GM13977 (cell line): ENCODE data around the gene TULP4.

ENCODE experiments used
- DNase-seq: peaks from one replicate; pipeline ENCODE4 v3.0.0; 2012; ENCODE audit warnings: low spot score
- CTCF ChIP-seq: IDR thresholded peaks from 2 replicates; pipeline ENCODE4 v1.5.1; 2012; ENCODE audit warnings: mild to moderate bottlenecking, control low read depth; ENCODE audit not compliant: insufficient read depth; ENCODE audit errors: extremely low read depth, missing control alignments
- in situ Hi-C: fragments of 300-500 bp; cut with MboI; formaldehyde crosslinking; loops from one replicate; pipeline ENCODE4 v1.12.0; 2022; ENCODE audit warnings: low sequenced_read_pairs, low pct_unique_long_range_greater_than_20kb, mixed read lengths, inconsistent platforms; ENCODE audit not compliant: unreplicated experiment

TULP4 gene

GRCh38 chr6:158284876-158285655 is 27.2 kb upstream of the TULP4 start:
- no peak for DNase-seq
- no peak for TF ChIP-seq CTCF
- in situ Hi-C loops, result no loop called here

- no peak for DNase-seq
- TF ChIP-seq CTCF, result no peak
- in situ Hi-C loops, result no loop called here
Observed at GRCh38 chr6:158285656-158286021, 26.6 kb upstream of the TULP4 start.

GRCh38 chr6:158286413-158286812 is 25.9 kb upstream of the TULP4 start:
- DNase-seq, result no peak
- TF ChIP-seq CTCF, result no peak
- in situ Hi-C loops, result no loop called here

- TF ChIP-seq CTCF, result no peak
- in situ Hi-C loops, result no loop called here
- DNase-seq, result no peak
Observed at GRCh38 chr6:158287047-158287446, 25.2 kb upstream of the TULP4 start.

GRCh38 chr6:158290040-158290439 is 22.2 kb upstream of the TULP4 start:
- TF ChIP-seq CTCF, result no peak
- in situ Hi-C loops, result no loop called here
- DNase-seq, result no peak

GRCh38 chr6:158290659-158291058 is 21.6 kb upstream of the TULP4 start:
- in situ Hi-C loops, result no loop called here
- no peak for TF ChIP-seq CTCF
- peak; percentile 64 for DNase-seq
